Effector memory CD4-positive, alpha-beta T cell (primary cell): ENCODE results near the gene PRAME.

Experiments
- DNase-seq, 3 donors: peaks; one replicate each; pipeline ENCODE4 v3.0.0-alpha.2; 2020
- H3K27ac ChIP-seq: 2 replicates; pipeline ENCODE4 v1.7.0; 2013; ENCODE audit warnings: mild to moderate bottlenecking, low read length, moderate library complexity; ENCODE audit not compliant: insufficient read depth, poor library complexity, severe bottlenecking
- H3K27me3 ChIP-seq: replicated peaks from 2 replicates; pipeline ENCODE4 v1.7.0; 2013; ENCODE audit warnings: mild to moderate bottlenecking, low read length; ENCODE audit not compliant: insufficient read depth, control insufficient read depth, poor library complexity, severe bottlenecking
- H3K36me3 ChIP-seq: 2 replicates; pipeline ENCODE4 v1.7.0; 2013; ENCODE audit warnings: mild to moderate bottlenecking, low read length, moderate library complexity; ENCODE audit not compliant: control insufficient read depth, insufficient read depth
- H3K4me1 ChIP-seq: 2 replicates; pipeline ENCODE4 v1.7.0; 2013; ENCODE audit warnings: low read length, mild to moderate bottlenecking; ENCODE audit not compliant: control insufficient read depth, insufficient read depth, poor library complexity, severe bottlenecking
- H3K4me3 ChIP-seq: 2 replicates; pipeline ENCODE4 v1.7.0; 2013; ENCODE audit warnings: low read length, low read depth, mild to moderate bottlenecking; ENCODE audit not compliant: insufficient read depth, poor library complexity, severe bottlenecking
- H3K9me3 ChIP-seq: 2 replicates; pipeline ENCODE4 v1.7.0; 2013; ENCODE audit warnings: mild to moderate bottlenecking, low read length, moderate library complexity; ENCODE audit not compliant: control insufficient read depth

PRAME gene

DNA sequence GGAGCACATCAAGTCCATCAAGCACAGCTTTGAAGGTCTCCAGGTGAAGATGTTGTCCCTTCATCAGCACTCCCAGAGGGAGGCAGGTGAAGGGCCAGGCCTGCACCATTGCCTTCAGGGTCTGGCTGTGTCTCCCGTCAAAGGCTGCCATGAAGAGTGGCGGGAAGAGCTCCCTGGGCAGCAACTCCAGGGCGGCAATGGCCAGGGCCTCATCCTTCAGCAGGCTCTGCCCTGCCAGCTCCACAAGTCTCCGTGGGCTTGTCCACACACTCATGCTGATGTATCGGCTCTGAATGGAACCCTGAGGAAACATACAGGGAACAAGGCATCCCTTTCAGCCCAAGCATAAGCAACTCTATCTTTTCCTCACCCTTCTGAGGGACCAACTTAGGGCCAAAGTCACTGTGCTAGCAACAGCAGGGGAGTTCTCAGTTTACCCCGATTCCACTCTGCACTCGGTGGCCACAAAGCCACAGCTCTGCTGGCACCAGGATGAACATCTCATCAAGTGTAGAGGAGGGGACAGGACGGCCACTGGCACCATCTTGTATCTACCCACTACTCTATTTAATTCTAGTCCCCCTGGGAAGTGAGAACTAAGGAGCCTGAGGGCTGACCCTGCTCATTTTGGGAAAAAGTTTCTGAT, 8.2 kb downstream of the PRAME start:
- Histone ChIP-seq H3K27ac (no peak overlapping the region), H3K4me3 (no peak overlapping the region), H3K27me3 (no peaks in the 10 kb centered on the region), H3K4me1 (no peaks in the 10 kb centered on the region), H3K9me3 (no peaks in the 10 kb centered on the region), H3K36me3 (no peaks in the 10 kb centered on the region)
- DNase-seq, result no peak

DNA sequence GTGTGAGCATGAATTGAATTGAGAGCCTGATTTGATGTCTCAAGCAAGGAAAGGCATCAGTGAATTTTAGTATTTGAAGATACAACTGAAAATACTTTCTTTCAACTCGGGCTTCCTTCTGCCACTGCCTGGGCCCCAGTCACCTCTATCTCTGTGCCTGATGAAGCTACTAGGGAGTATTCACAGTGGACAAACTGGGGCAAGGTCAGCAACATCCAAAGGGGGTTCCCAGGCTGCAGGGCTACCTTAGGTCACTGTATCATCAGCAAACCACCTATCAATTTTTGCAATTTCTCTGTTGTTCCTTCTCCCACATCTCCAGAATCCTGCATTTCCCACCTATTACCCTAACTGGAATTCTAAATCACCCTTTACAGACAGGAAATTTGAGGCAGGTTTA, 10.2 kb downstream of the PRAME start:
- no peaks in the 10 kb centered on the region for H3K9me3 ChIP-seq
- H3K4me3 ChIP-seq, result no peak overlapping the region
- no peaks in the 10 kb centered on the region for H3K27me3 ChIP-seq
- H3K36me3 ChIP-seq, result no peaks in the 10 kb centered on the region
- H3K4me1 ChIP-seq, result no peaks in the 10 kb centered on the region
- no peak for DNase-seq
- H3K27ac ChIP-seq, result no peak overlapping the region

DNA sequence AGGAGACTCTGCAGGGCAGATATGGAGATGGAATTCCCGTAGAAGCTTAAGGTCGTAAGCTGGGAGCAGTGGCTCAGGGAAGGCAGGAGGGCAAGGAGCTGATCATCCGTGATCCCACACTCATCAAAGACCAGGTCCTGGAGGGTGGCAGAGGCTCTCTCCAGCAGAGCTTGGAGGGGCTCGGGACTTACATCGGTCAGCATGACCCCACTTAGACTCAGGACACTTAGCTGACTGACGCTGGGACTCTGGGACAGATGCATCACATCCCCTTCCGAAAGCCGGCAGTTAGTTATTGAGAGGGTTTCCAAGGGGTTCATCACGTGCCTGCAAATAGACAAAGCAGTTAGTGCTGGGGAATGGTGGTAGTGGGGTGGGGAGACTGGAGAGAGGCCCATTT, 10.7 kb downstream of the PRAME start:
- H3K4me3 ChIP-seq, result no peak overlapping the region
- H3K36me3 ChIP-seq, result no peaks in the 10 kb centered on the region
- no peaks in the 10 kb centered on the region for H3K9me3 ChIP-seq
- no peaks in the 10 kb centered on the region for H3K4me1 ChIP-seq
- no peak for DNase-seq
- H3K27me3 ChIP-seq, result no peaks in the 10 kb centered on the region
- no peak overlapping the region for H3K27ac ChIP-seq

DNA sequence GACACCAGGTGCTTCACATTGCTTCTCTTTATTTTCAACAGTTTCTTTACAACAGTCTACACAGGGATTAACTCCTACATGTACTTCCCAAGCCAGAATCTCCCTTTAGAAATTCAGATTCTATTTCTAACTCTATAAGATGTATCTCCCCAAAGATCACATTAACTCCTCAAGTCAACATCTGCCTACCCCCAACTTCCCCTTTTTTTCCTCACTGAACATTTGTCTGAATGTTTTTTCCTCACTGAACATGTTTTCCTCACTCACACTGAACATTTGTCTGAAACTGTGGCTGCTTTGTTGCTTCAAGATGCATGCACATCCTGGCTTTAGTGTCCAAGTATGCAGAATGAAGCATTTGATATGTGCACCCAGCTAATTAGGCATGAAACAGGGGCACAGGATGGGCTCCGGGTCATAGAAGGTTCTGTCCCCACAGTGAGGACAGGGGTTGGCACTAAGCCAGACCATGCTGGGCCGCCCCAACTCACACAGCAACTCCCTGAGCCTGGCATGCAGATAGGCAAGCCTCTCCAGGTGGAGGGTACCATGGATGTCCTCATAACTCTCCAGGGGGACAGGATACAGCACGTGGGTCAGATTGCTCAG, 11.3 kb downstream of the PRAME start:
- H3K4me3 ChIP-seq, result no peak overlapping the region
- H3K9me3 ChIP-seq, result no peaks in the 10 kb centered on the region
- H3K27me3 ChIP-seq, result no peaks in the 10 kb centered on the region
- H3K36me3 ChIP-seq, result no peaks in the 10 kb centered on the region
- no peak overlapping the region for H3K27ac ChIP-seq
- no peak for DNase-seq
- no peaks in the 10 kb centered on the region for H3K4me1 ChIP-seq

DNA sequence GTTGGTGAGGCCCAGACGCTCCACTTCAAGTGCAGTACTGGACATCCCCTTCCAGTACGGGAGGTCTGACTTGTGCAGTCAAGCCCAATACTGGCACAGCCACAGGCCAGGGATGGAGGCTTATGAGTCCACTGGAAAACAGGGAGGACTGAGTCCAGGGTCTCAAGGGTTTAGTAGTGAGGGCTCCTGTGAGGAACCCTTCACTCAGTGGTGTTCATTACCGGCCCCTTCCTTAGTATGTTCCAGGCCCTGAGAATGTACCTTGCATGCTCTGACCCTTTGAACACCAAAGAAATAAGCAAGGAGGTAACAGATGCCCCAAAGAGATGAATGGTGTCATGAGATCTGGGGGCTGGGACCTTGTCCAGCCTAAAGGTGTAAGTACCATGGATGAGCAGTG, 11.8 kb downstream of the PRAME start:
- DNase-seq, result no peak
- Histone ChIP-seq H3K27ac (no peak overlapping the region), H3K4me3 (no peak overlapping the region), H3K4me1 (no peaks in the 10 kb centered on the region), H3K27me3 (no peaks in the 10 kb centered on the region), H3K36me3 (no peaks in the 10 kb centered on the region), H3K9me3 (no peaks in the 10 kb centered on the region)

DNA sequence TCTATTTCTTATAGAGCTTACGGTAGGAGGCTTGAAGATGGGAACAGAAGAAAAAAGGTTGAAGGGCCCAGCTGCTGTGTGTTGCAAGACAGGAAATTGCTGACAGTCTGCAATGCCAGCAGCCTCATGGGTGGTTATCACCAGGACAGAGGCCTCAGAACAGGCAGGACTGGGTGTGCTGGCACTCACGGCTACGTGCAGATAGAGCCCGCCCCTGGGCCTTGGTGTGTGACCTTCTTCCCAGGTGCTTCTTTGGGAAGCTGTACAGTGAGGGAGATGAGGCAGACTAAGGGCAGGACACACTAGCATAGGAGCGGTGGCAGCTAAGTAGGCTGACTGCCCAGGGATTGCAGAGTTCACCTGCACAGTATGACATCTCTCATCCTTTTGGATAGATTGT, 12.6 kb downstream of the PRAME start:
- Histone ChIP-seq H3K9me3 (no peaks in the 10 kb centered on the region), H3K4me3 (no peak overlapping the region), H3K27me3 (no peaks in the 10 kb centered on the region), H3K4me1 (no peaks in the 10 kb centered on the region), H3K27ac (no peak overlapping the region), H3K36me3 (no peaks in the 10 kb centered on the region)
- no peak for DNase-seq

DNA sequence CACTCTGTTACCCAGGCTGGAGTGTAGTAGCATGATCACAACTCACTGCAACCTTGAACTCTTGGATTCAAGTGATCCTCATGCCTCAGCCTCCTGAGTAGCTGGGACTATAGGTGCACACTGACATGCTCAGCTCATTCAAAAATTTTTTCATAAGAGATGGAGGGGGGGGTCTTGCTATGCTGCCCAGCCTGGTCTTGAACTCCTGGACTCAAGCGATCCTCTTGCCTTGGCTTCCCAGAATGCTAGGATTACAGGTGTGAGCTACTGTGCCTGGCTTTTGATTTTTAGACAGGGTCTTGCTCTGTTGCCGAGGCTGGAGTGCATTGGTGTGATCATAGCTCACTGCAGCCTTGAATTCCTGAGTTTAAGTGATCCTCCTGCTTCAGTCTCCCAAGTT, 14.0 kb downstream of the PRAME start:
- Histone ChIP-seq H3K4me1 (no peaks in the 10 kb centered on the region), H3K27ac (no peak overlapping the region), H3K27me3 (no peaks in the 10 kb centered on the region), H3K4me3 (no peak overlapping the region), H3K36me3 (no peaks in the 10 kb centered on the region), H3K9me3 (no peaks in the 10 kb centered on the region)
- no peak for DNase-seq

DNA sequence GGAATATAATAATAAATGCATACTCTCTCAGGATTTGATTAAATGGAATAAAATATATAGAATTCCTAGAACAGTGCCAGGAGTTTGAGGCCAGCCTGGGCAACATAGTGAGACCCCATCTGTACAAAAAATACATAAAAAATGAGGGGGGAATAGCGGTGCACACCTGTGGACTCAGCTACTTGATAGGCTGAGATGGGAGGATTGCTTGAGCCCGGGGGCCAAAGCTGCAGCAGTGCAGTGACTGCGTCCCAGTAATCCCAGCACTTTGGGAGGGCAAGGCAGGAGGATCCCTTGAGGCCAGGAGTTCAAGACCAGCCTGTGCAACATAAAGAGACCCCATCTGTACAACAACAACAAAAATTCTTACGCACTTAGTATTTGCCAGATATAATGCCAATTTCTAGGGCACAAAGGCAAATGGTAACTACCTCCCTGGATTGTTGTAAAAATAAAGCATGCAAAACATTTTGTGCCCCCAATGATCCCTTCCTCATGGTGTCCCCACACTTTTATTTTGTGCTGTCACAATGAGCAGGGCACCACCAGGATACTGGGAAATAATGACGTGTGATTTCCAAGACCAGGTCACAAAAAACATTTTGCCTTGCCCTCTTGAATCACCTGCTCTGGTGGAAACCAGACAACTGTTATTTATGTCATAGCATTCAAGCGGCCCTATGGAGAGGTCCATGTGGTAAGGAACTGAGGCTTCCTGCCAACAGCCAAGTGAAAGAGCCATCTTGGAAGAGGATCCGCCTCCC, 20.7 kb downstream of the PRAME start:
- no peaks in the 10 kb centered on the region for H3K36me3 ChIP-seq
- no peaks in the 10 kb centered on the region for H3K4me1 ChIP-seq
- H3K9me3 ChIP-seq, result no peaks in the 10 kb centered on the region
- DNase-seq, result no peak
- no peaks in the 10 kb centered on the region for H3K27me3 ChIP-seq
- H3K4me3 ChIP-seq, result no peak overlapping the region
- no peak overlapping the region for H3K27ac ChIP-seq

DNA sequence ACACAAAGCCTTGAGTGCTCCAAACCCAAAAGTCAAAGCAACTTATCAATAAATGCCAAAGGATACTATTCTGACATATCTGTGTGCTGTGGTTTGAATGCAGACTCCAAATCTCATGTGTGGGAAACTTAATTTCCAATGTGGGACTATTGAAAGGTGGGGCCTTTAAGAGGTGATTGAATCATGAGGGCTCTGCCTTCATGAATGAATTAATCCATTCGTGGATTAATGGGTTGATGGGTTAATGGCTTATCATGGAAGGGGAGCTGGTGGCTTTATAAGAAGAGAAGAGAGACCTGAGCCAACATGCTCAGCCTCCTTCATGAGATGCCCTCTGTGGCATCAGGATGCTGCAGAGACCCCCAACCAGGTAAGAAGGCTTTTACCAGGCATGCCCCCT, 22.1 kb downstream of the PRAME start:
- DNase-seq, result no peak
- Histone ChIP-seq H3K27ac (no peak overlapping the region), H3K9me3 (no peaks in the 10 kb centered on the region), H3K36me3 (no peaks in the 10 kb centered on the region), H3K4me3 (no peak overlapping the region), H3K4me1 (no peaks in the 10 kb centered on the region), H3K27me3 (no peaks in the 10 kb centered on the region)

DNA sequence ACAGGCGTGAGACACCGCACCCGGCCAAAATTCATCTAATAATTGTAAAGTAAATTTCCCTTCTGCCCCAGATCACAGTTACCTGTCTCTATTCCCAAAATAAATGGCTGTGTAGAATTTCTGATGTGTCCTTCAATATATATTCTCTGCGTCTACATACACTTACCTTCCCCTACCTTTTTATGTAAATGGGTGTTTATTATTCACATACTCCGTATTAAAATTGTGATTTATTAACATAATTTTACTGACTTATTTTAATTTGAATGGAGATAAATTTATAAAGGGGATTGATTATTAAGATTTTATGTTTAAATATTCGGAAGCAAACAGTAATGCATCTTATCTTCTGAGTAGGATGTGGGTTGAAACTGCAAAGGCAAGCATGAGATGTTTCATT, 22.6 kb downstream of the PRAME start:
- no peak for DNase-seq
- H3K4me3 ChIP-seq, result no peak overlapping the region
- no peaks in the 10 kb centered on the region for H3K9me3 ChIP-seq
- no peak overlapping the region for H3K27ac ChIP-seq
- no peaks in the 10 kb centered on the region for H3K27me3 ChIP-seq
- H3K4me1 ChIP-seq, result no peaks in the 10 kb centered on the region
- H3K36me3 ChIP-seq, result no peaks in the 10 kb centered on the region
